ENCODE measurements around the gene IBA57.

IBA57 gene

DNA sequence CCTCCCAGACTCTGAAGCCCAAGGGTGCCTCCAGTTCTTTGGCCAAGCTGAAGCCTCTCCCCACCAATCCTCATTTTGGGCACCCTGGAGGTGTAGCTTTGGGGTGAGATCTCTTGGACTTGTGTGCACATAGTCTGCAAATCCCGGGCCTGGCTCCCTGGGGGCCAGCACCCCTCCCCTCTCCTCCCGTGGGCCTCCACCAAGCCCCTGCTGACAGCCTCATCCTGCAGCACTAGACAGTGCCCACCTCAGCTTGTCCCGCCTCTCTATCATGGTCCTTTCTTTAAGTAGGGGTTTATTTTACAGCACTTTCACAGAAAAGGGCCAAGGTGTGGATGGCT, 12.7 kb upstream of the IBA57 start:
- H3K9me3 ChIP-seq, result no peaks in the 10 kb centered on the region
- H3K4me1 ChIP-seq, result peaks cover 21% of the 10 kb centered on the region

GRCh38 chr1:228154021-228154669, 11.5 kb upstream of the IBA57 start:
- TF ChIP-seq, protein P1, sequence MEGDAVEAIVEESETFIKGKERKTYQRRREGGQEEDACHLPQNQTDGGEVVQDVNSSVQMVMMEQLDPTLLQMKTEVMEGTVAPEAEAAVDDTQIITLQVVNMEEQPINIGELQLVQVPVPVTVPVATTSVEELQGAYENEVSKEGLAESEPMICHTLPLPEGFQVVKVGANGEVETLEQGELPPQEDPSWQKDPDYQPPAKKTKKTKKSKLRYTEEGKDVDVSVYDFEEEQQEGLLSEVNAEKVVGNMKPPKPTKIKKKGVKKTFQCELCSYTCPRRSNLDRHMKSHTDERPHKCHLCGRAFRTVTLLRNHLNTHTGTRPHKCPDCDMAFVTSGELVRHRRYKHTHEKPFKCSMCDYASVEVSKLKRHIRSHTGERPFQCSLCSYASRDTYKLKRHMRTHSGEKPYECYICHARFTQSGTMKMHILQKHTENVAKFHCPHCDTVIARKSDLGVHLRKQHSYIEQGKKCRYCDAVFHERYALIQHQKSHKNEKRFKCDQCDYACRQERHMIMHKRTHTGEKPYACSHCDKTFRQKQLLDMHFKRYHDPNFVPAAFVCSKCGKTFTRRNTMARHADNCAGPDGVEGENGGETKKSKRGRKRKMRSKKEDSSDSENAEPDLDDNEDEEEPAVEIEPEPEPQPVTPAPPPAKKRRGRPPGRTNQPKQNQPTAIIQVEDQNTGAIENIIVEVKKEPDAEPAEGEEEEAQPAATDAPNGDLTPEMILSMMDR (IDR thresholded peaks at IDR 0.05; ENCODE audit: low read depth, low read length), result no peak
- H3K27me3 ChIP-seq, result no peaks in the 10 kb centered on the region
- H3K36me3 ChIP-seq, result no peaks in the 10 kb centered on the region
- peaks cover 17% of the 10 kb centered on the region for H3K4me1 ChIP-seq
- no peak for DNase-seq
- H3K4me3 ChIP-seq (ENCODE audit: low read depth, low read length), result no peak overlapping the region
- no peaks in the 10 kb centered on the region for H3K9me3 ChIP-seq

More for the DNA sequence above, 12.7 kb upstream of the IBA57 start:
- TF ChIP-seq, protein P1 (IDR thresholded peaks at IDR 0.05; ENCODE audit: low read depth, low read length), result no peak
- Histone ChIP-seq H3K4me3 (ENCODE audit: low read depth, low read length) (no peak overlapping the region), H3K36me3 (no peaks in the 10 kb centered on the region), H3K27me3 (no peaks in the 10 kb centered on the region)
- peak; percentile 7 for DNase-seq

DNA sequence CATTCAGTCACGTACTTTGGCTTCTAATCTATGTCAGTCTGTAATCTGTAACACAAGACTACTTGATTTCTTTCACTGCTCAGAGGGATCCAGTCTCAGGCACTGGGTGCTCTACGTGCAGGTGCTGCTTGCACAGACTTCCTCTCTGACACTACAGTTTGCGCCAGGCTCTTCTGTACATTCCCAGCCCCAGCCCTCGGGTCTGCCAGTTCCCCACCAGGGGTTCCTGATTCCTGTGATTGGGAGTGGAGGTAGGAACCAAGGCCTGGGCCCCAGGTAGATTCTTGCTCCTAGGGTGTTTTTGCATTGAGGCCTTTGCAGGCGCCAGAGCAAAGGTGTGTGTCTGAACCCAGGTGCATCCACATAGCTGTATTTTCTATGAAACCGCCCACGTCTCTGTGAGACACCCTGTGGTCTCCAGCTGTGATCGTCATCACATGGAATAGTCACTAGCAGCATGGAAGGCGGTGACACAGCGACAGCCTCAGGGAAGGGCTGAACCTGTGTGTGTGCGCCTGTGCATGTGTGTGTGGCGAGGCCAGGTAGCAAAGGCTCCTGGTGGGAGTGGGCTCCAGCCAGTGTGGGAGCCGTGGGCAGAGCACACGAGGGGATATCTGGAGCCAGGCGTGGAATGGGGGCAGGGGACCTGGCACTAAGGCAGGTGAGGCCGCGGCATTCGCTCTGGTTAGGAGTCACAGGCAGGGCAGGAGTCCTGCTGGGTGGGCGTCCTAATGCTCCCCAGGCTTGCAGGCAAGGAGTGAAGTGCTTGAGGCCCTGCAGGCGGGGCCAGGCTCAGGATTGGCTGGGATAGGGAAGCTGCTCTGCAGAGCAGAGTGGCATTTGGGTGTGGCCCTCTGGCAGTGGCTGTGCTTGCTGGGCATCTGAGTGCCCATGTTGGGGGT, 10.7 kb upstream of the IBA57 start:
- H3K4me3 ChIP-seq (ENCODE audit: low read depth, low read length), result no peak overlapping the region
- TF ChIP-seq, protein P1 (IDR thresholded peaks at IDR 0.05; ENCODE audit: low read depth, low read length), result no peak
- peak; percentile 7 for DNase-seq
- H3K4me1 ChIP-seq, result peaks cover 11% of the 10 kb centered on the region
- no peaks in the 10 kb centered on the region for H3K27me3 ChIP-seq
- no peaks in the 10 kb centered on the region for H3K36me3 ChIP-seq
- no peaks in the 10 kb centered on the region for H3K9me3 ChIP-seq

GRCh38 chr1:228155596-228156514, 9.7 kb upstream of the IBA57 start:
- no peaks in the 10 kb centered on the region for H3K36me3 ChIP-seq
- TF ChIP-seq, protein P1 (IDR thresholded peaks at IDR 0.05; ENCODE audit: low read depth, low read length), result no peak
- DNase-seq, result no peak
- H3K4me1 ChIP-seq, result peaks cover 2% of the 10 kb centered on the region; the same call in 1 of the 2 replicates
- H3K9me3 ChIP-seq, result no peaks in the 10 kb centered on the region
- H3K4me3 ChIP-seq (ENCODE audit: low read depth, low read length), result no peak overlapping the region
- H3K27me3 ChIP-seq, result no peaks in the 10 kb centered on the region

GRCh38 chr1:228156515-228156881, 9.1 kb upstream of the IBA57 start:
- H3K4me3 ChIP-seq (ENCODE audit: low read depth, low read length), result no peak overlapping the region
- no peaks in the 10 kb centered on the region for H3K4me1 ChIP-seq
- TF ChIP-seq, protein P1 (IDR thresholded peaks at IDR 0.05; ENCODE audit: low read depth, low read length), result no peak
- H3K36me3 ChIP-seq, result no peaks in the 10 kb centered on the region
- H3K9me3 ChIP-seq, result no peaks in the 10 kb centered on the region
- no peaks in the 10 kb centered on the region for H3K27me3 ChIP-seq
- no peak for DNase-seq
